Neural cell (in vitro differentiated cells): ENCODE measurements around the gene SART3.

Experiments used
- EP300 ChIP-seq: fragments of 450-650 bp; conservative IDR thresholded peaks from 2 replicates; pipeline ENCODE4 v1.6.1; 2014; ENCODE audit warnings: antibody characterized with exemption, mild to moderate bottlenecking, moderate library complexity; ENCODE audit not compliant: poor library complexity, severe bottlenecking
- EZH2 ChIP-seq: fragments of 200-600, 300-800 bp; shearing (Covaris generic), sonication (generic); IDR thresholded peaks from 2 replicates; pipeline ENCODE4 v1.6.1; 2014; ENCODE audit warnings: antibody characterized with exemption, low read length, borderline replicate concordance, mild to moderate bottlenecking; ENCODE audit not compliant: insufficient read depth, poor library complexity, severe bottlenecking
- MXI1 ChIP-seq: fragments of 450-650 bp; conservative IDR thresholded peaks from 2 replicates; pipeline ENCODE4 v1.6.1; 2014; ENCODE audit warnings: antibody characterized with exemption, mild to moderate bottlenecking; ENCODE audit not compliant: poor library complexity, severe bottlenecking
- POLR2AphosphoS5 ChIP-seq: IDR thresholded peaks from 2 replicates; pipeline ENCODE4 v1.6.1; 2012
- RAD21 ChIP-seq: fragments of 450-650 bp; conservative IDR thresholded peaks from 2 replicates; pipeline ENCODE4 v1.6.1; 2014; ENCODE audit warnings: antibody characterized with exemption, mild to moderate bottlenecking, moderate library complexity
- REST ChIP-seq: IDR thresholded peaks from 2 replicates; pipeline ENCODE4 v1.6.1; 2012; ENCODE audit warnings: borderline replicate concordance
- SMC3 ChIP-seq: fragments of 450-650 bp; conservative IDR thresholded peaks from 2 replicates; pipeline ENCODE4 v1.6.1; 2014; ENCODE audit warnings: antibody characterized with exemption, mild to moderate bottlenecking, moderate library complexity; ENCODE audit not compliant: poor library complexity
- TAF1 ChIP-seq: IDR thresholded peaks from 2 replicates; pipeline ENCODE4 v1.6.1; 2012; ENCODE audit warnings: low read depth
- TF ChIP-seq, protein P1 (sequence below): fragments of 450-650 bp; IDR thresholded peaks from 2 replicates; pipeline ENCODE4 v1.5.1; 2014; ENCODE audit warnings: antibody characterized with exemption, mild to moderate bottlenecking, moderate library complexity; ENCODE audit not compliant: poor library complexity, severe bottlenecking

DNA sequence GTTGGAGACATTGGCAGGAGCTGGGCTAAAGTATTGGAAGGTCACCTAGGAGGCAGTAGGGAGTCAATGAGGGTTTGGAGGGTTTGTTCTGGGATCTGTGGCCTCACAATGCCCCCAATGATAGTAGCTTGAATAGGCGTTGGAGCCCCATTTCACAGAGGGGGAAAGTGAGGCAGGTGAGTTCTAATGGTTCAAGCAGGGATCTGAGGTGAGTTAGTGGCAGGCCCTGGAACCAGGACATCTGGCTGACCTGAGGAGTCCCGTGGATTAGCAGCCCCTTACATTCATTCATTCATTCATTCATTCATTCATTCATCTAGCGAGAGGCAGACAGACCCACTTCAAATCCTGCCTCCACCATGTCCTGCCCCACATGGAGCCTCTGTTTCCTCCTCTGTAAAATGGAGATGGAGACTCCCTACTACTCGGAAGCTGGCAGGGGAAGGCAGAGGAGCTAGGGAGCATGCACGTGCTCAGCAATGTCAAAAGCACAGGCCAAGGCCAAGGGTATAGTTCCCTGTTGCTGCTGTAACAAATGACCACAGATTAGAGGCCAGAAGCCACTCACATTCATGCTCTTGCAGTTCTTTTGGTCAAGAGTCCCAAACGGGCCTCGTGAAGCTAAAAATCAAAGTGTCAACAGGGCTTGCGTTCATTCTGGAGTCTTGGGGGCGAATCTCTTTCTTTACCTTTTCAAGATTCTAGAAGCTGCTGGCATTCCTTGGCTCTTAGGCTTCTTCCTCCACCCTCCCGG lies 39.2 kb upstream of the SART3 start:
- TF ChIP-seq, protein P1, sequence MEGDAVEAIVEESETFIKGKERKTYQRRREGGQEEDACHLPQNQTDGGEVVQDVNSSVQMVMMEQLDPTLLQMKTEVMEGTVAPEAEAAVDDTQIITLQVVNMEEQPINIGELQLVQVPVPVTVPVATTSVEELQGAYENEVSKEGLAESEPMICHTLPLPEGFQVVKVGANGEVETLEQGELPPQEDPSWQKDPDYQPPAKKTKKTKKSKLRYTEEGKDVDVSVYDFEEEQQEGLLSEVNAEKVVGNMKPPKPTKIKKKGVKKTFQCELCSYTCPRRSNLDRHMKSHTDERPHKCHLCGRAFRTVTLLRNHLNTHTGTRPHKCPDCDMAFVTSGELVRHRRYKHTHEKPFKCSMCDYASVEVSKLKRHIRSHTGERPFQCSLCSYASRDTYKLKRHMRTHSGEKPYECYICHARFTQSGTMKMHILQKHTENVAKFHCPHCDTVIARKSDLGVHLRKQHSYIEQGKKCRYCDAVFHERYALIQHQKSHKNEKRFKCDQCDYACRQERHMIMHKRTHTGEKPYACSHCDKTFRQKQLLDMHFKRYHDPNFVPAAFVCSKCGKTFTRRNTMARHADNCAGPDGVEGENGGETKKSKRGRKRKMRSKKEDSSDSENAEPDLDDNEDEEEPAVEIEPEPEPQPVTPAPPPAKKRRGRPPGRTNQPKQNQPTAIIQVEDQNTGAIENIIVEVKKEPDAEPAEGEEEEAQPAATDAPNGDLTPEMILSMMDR = no peak
- no peak for TF ChIP-seq EZH2
- no peak for TF ChIP-seq POLR2AphosphoS5
- no peak for TF ChIP-seq EP300
- no peak for TF ChIP-seq MXI1
- TF ChIP-seq SMC3 = no peak
- TF ChIP-seq REST = no peak
- no peak for TF ChIP-seq RAD21
- TF ChIP-seq TAF1 = no peak
